IPS-18a (cell line): ENCODE results near the gene CACNA1I.

Experiments
- H3K27ac ChIP-seq: one replicate; pipeline ENCODE4 v1.5.1; 2013; ENCODE audit warnings: low read length
- H3K27me3 ChIP-seq: one replicate; pipeline ENCODE4 v1.6.1; 2013; ENCODE audit warnings: mild to moderate bottlenecking, low read length; ENCODE audit not compliant: control insufficient read depth, insufficient read depth
- H3K36me3 ChIP-seq: one replicate; pipeline ENCODE4 v1.6.1; 2013; ENCODE audit warnings: low read depth, low read length; ENCODE audit not compliant: control insufficient read depth
- H3K4me1 ChIP-seq: one replicate; pipeline ENCODE4 v1.6.1; 2013; ENCODE audit warnings: low read depth, low read length; ENCODE audit not compliant: control insufficient read depth
- H3K4me3 ChIP-seq: one replicate; pipeline ENCODE4 v1.5.1; 2013; ENCODE audit warnings: low read length
- H3K9ac ChIP-seq: one replicate; pipeline ENCODE4 v1.6.1; 2013; ENCODE audit warnings: mild to moderate bottlenecking, low read length, moderate library complexity
- H3K9me3 ChIP-seq: one replicate; pipeline ENCODE4 v1.6.1; 2013; ENCODE audit warnings: low read depth, low read length; ENCODE audit not compliant: control insufficient read depth

CACNA1I gene

GRCh38 chr22:39631381-39632286 lies 61.1 kb downstream of the CACNA1I start:
- Histone ChIP-seq H3K9ac (no peak overlapping the region), H3K4me1 (no peaks in the 10 kb centered on the region), H3K4me3 (no peak overlapping the region), H3K36me3 (no peaks in the 10 kb centered on the region), H3K27me3 (no peaks in the 10 kb centered on the region), H3K27ac (no peak overlapping the region), H3K9me3 (no peaks in the 10 kb centered on the region)

GRCh38 chr22:39634530-39635405 lies 64.2 kb downstream of the CACNA1I start:
- no peak overlapping the region for H3K9ac ChIP-seq
- no peak overlapping the region for H3K4me3 ChIP-seq
- H3K27ac ChIP-seq: no peak overlapping the region
- H3K4me1 ChIP-seq: no peaks in the 10 kb centered on the region
- no peaks in the 10 kb centered on the region for H3K36me3 ChIP-seq
- no peaks in the 10 kb centered on the region for H3K9me3 ChIP-seq
- H3K27me3 ChIP-seq: no peaks in the 10 kb centered on the region

- no peaks in the 10 kb centered on the region for H3K36me3 ChIP-seq
- H3K27me3 ChIP-seq: no peaks in the 10 kb centered on the region
- no peak overlapping the region for H3K27ac ChIP-seq
- no peak overlapping the region for H3K9ac ChIP-seq
- no peaks in the 10 kb centered on the region for H3K4me1 ChIP-seq
- H3K9me3 ChIP-seq: no peaks in the 10 kb centered on the region
- no peak overlapping the region for H3K4me3 ChIP-seq
These were observed 65.2 kb downstream of the CACNA1I start for GRCh38 chr22:39635719-39636118.

- H3K27me3 ChIP-seq: no peaks in the 10 kb centered on the region
- no peak overlapping the region for H3K4me3 ChIP-seq
- no peak overlapping the region for H3K27ac ChIP-seq
- no peaks in the 10 kb centered on the region for H3K36me3 ChIP-seq
- H3K9ac ChIP-seq: no peak overlapping the region
- no peaks in the 10 kb centered on the region for H3K9me3 ChIP-seq
- no peaks in the 10 kb centered on the region for H3K4me1 ChIP-seq
These were observed 68.4 kb downstream of the CACNA1I start for GRCh38 chr22:39638958-39639357.

- no peaks in the 10 kb centered on the region for H3K4me1 ChIP-seq
- H3K9ac ChIP-seq: no peak overlapping the region
- H3K36me3 ChIP-seq: no peaks in the 10 kb centered on the region
- no peak overlapping the region for H3K4me3 ChIP-seq
- no peaks in the 10 kb centered on the region for H3K27me3 ChIP-seq
- no peaks in the 10 kb centered on the region for H3K9me3 ChIP-seq
- no peak overlapping the region for H3K27ac ChIP-seq
These were observed 71.2 kb downstream of the CACNA1I start for GRCh38 chr22:39641660-39642310.

GRCh38 chr22:39643311-39644083 lies 72.9 kb downstream of the CACNA1I start:
- H3K36me3 ChIP-seq: no peaks in the 10 kb centered on the region
- H3K27me3 ChIP-seq: no peaks in the 10 kb centered on the region
- H3K9me3 ChIP-seq: no peaks in the 10 kb centered on the region
- H3K9ac ChIP-seq: no peak overlapping the region
- H3K27ac ChIP-seq: no peak overlapping the region
- H3K4me1 ChIP-seq: no peaks in the 10 kb centered on the region
- no peak overlapping the region for H3K4me3 ChIP-seq

GRCh38 chr22:39645532-39645931 lies 75.0 kb downstream of the CACNA1I start:
- H3K27me3 ChIP-seq: no peaks in the 10 kb centered on the region
- no peak overlapping the region for H3K4me3 ChIP-seq
- no peaks in the 10 kb centered on the region for H3K9me3 ChIP-seq
- no peak overlapping the region for H3K27ac ChIP-seq
- no peaks in the 10 kb centered on the region for H3K36me3 ChIP-seq
- H3K4me1 ChIP-seq: no peaks in the 10 kb centered on the region
- no peak overlapping the region for H3K9ac ChIP-seq

- Histone ChIP-seq H3K27ac (no peak overlapping the region), H3K36me3 (no peaks in the 10 kb centered on the region), H3K4me1 (no peaks in the 10 kb centered on the region), H3K4me3 (no peak overlapping the region), H3K9ac (no peak overlapping the region), H3K9me3 (no peaks in the 10 kb centered on the region), H3K27me3 (no peaks in the 10 kb centered on the region)
These were observed 76.0 kb downstream of the CACNA1I start for GRCh38 chr22:39646398-39647063.

GRCh38 chr22:39647836-39648629 lies 77.5 kb downstream of the CACNA1I start:
- Histone ChIP-seq H3K27me3 (no peaks in the 10 kb centered on the region), H3K4me3 (no peak overlapping the region), H3K4me1 (no peaks in the 10 kb centered on the region), H3K9me3 (no peaks in the 10 kb centered on the region), H3K27ac (no peak overlapping the region), H3K36me3 (no peaks in the 10 kb centered on the region), H3K9ac (no peak overlapping the region)

GRCh38 chr22:39648630-39648950 lies 78.0 kb downstream of the CACNA1I start:
- Histone ChIP-seq H3K4me1 (no peaks in the 10 kb centered on the region), H3K27me3 (no peaks in the 10 kb centered on the region)

More at GRCh38 chr22:39648630-39648950, 78.0 kb downstream of the CACNA1I start:
- H3K9ac ChIP-seq: no peak overlapping the region
- H3K36me3 ChIP-seq: no peaks in the 10 kb centered on the region
- no peak overlapping the region for H3K4me3 ChIP-seq
- no peak overlapping the region for H3K27ac ChIP-seq
- no peaks in the 10 kb centered on the region for H3K9me3 ChIP-seq
